Measurements from ENCODE around the gene SPAAR.

DNA sequence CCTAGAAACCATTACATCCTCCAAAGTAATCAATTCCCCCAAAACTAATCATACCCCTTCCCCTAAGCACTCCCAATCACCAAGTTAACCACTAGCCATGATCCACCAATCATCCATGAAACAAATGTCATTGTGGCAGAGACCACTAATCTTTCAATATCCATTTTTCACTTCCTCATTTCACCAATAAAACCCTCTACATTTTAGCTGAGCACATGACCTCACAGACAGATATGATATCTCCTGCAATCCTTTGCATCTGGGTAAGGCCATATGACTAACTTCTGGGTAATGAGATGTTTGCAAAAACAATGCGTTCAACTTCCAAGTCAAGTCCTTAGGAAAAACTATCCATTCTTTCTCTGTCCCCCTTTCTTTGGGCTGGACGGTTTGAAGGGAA lies 27.9 kb downstream of the SPAAR start:
- TF ChIP-seq, protein P1, sequence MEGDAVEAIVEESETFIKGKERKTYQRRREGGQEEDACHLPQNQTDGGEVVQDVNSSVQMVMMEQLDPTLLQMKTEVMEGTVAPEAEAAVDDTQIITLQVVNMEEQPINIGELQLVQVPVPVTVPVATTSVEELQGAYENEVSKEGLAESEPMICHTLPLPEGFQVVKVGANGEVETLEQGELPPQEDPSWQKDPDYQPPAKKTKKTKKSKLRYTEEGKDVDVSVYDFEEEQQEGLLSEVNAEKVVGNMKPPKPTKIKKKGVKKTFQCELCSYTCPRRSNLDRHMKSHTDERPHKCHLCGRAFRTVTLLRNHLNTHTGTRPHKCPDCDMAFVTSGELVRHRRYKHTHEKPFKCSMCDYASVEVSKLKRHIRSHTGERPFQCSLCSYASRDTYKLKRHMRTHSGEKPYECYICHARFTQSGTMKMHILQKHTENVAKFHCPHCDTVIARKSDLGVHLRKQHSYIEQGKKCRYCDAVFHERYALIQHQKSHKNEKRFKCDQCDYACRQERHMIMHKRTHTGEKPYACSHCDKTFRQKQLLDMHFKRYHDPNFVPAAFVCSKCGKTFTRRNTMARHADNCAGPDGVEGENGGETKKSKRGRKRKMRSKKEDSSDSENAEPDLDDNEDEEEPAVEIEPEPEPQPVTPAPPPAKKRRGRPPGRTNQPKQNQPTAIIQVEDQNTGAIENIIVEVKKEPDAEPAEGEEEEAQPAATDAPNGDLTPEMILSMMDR (IDR thresholded peaks at IDR 0.05) = no peak
- no peak for TF ChIP-seq POLR2A (IDR thresholded peaks at IDR 0.05)

All from prostate gland (tissue), 2 donors.